IMR-90 (cell line): ENCODE data around the gene ATP6V1F. TPM values are rescaled to one million over a fixed set of nuclear protein-coding genes. Genes with fewer than 3 reads are reported as not detected.
A peak's percentile ranks its signal among the peaks of the same experiment; 100 is the strongest.

Experiments used
- ATAC-seq: fragments of 200-7000 bp; cut with Tn5 transposase; 2 replicates; pipeline ENCODE4 v1.9.1; 2020; ENCODE audit warnings: low read depth, mild to moderate bottlenecking, moderate library complexity
- BruUV-seq: library from RNA; stranded (reverse); fragments of 400-500 nt; replicated peaks from 2 replicates; lab custom pipeline; 2021; lab: Mats Ljungman, UMichigan
- CTCF ChIA-PET: fragments of 300-600 bp; formaldehyde crosslinking; extraction: SDS; loops from one replicate; lab custom pipeline; 2021; ENCODE audit warnings: antibody characterized with exemption; lab: Yijun Ruan, JAX
- POLR2A ChIA-PET: fragments of 300-600 bp; sonication (Branson Sonifier 250); formaldehyde crosslinking; loops from one replicate; lab custom pipeline; 2022; ENCODE audit warnings: antibody characterized with exemption; ENCODE audit not compliant: unreplicated experiment; lab: Charles Lee
- DNase-seq: peaks from one replicate; pipeline ENCODE4 v3.0.0; 2013
- H2AFZ ChIP-seq: replicated peaks from 2 replicates; pipeline ENCODE3; 2013; ENCODE audit warnings: low read length, mild to moderate bottlenecking; ENCODE audit not compliant: poor library complexity
- H2AK5ac ChIP-seq: 2 replicates; pipeline ENCODE4 v1.6.1; 2013; ENCODE audit warnings: low read depth, low read length, inconsistent platforms
- H2AK9ac ChIP-seq: replicated peaks from 2 replicates; pipeline ENCODE3; 2013; ENCODE audit warnings: mild to moderate bottlenecking, low read depth, low read length, moderate library complexity; ENCODE audit not compliant: poor library complexity
- H2BK120ac ChIP-seq: 2 replicates; pipeline ENCODE4 v1.6.1; 2013; ENCODE audit warnings: low read depth, low read length, inconsistent platforms
- H2BK15ac ChIP-seq: 3 replicates; pipeline ENCODE4 v1.6.1; 2013; ENCODE audit warnings: low read depth, low read length, inconsistent platforms
- H2BK20ac ChIP-seq: 2 replicates; pipeline ENCODE4 v1.6.1; 2013; ENCODE audit warnings: low read depth, mild to moderate bottlenecking, inconsistent platforms, low read length, moderate library complexity
- H2BK5ac ChIP-seq: 2 replicates; pipeline ENCODE4 v1.6.1; 2013; ENCODE audit warnings: mild to moderate bottlenecking, low read depth, low read length, inconsistent platforms; ENCODE audit not compliant: poor library complexity, severe bottlenecking
- H3K14ac ChIP-seq: replicated peaks from 2 replicates; pipeline ENCODE4 v1.6.1; 2013; ENCODE audit warnings: low read depth, low read length, inconsistent platforms
- H3K18ac ChIP-seq: 2 replicates; pipeline ENCODE4 v1.6.1; 2013; ENCODE audit warnings: low read depth, low read length, control low read depth
- H3K23ac ChIP-seq: 2 replicates; pipeline ENCODE4 v1.6.1; 2013; ENCODE audit warnings: low read depth, low read length, inconsistent platforms
- H3K27ac ChIP-seq: 2 replicates; pipeline ENCODE4 v1.5.1; 2013; ENCODE audit warnings: mild to moderate bottlenecking, control low read depth, low read length; ENCODE audit not compliant: insufficient read depth
- H3K27me3 ChIP-seq: 2 replicates; pipeline ENCODE4 v1.6.1; 2013; ENCODE audit warnings: low read length; ENCODE audit not compliant: control insufficient read depth, insufficient read depth
- H3K36me3 ChIP-seq: 2 replicates; pipeline ENCODE4 v1.6.1; 2013; ENCODE audit warnings: low read length, mixed read lengths; ENCODE audit not compliant: control insufficient read depth, insufficient read depth
- H3K4ac ChIP-seq: 2 replicates; pipeline ENCODE4 v1.6.1; 2013; ENCODE audit warnings: low read depth, low read length, inconsistent platforms
- H3K4me1 ChIP-seq: 2 replicates; pipeline ENCODE4 v1.6.1; 2013; ENCODE audit warnings: low read length, mixed read lengths; ENCODE audit not compliant: control insufficient read depth, insufficient read depth
- H3K4me2 ChIP-seq: 2 replicates; pipeline ENCODE4 v1.6.1; 2013; ENCODE audit warnings: low read depth, mild to moderate bottlenecking, control low read depth, low read length, moderate library complexity
- H3K4me3 ChIP-seq: 2 replicates; pipeline ENCODE4 v1.5.1; 2013; ENCODE audit warnings: low read depth, mild to moderate bottlenecking, control low read depth, low read length, moderate library complexity; ENCODE audit not compliant: insufficient read depth
- H3K56ac ChIP-seq: 2 replicates; pipeline ENCODE4 v1.6.1; 2013; ENCODE audit warnings: low read length, inconsistent platforms; ENCODE audit not compliant: insufficient read depth; ENCODE audit errors: extremely low read depth
- H3K79me1 ChIP-seq, 2 experiments: 2 replicates each; pipeline ENCODE4 v1.6.1; 2013; ENCODE audit warnings: low read length in 2 of 2, inconsistent platforms in 1 of 2, low read depth in 1 of 2
- H3K9ac ChIP-seq: 2 replicates; pipeline ENCODE4 v1.6.1; 2013; ENCODE audit warnings: low read depth, low read length, control low read depth
- H3K9me1 ChIP-seq: 2 replicates; pipeline ENCODE4 v1.6.1; 2013; ENCODE audit warnings: low read length, inconsistent platforms; ENCODE audit not compliant: insufficient read depth
- H3K9me3 ChIP-seq: 2 replicates; pipeline ENCODE4 v1.6.1; 2013; ENCODE audit warnings: low read length; ENCODE audit not compliant: control insufficient read depth, insufficient read depth
- H4K20me1 ChIP-seq: 2 replicates; pipeline ENCODE4 v1.6.1; 2013; ENCODE audit warnings: low read length, inconsistent platforms; ENCODE audit not compliant: insufficient read depth
- H4K5ac ChIP-seq: 2 replicates; pipeline ENCODE4 v1.6.1; 2013; ENCODE audit warnings: mild to moderate bottlenecking, low read depth, low read length, control low read depth
- H4K8ac ChIP-seq, 2 experiments: 2 replicates each; pipeline ENCODE4 v1.6.1; 2013; ENCODE audit warnings: low read depth in 2 of 2, low read length in 2 of 2, control low read depth in 1 of 2, inconsistent platforms in 1 of 2
- H4K91ac ChIP-seq: 2 replicates; pipeline ENCODE4 v1.6.1; 2013; ENCODE audit warnings: low read depth, low read length, inconsistent platforms; ENCODE audit not compliant: insufficient read depth
- MAFK ChIP-seq: IDR thresholded peaks from 2 replicates; pipeline ENCODE4 v1.6.1; 2012; ENCODE audit warnings: low read depth, low read length, improper control_type of control experiment
- MAZ ChIP-seq: IDR thresholded peaks from 2 replicates; pipeline ENCODE4 v1.6.1; 2012; ENCODE audit warnings: low read depth, mild to moderate bottlenecking, low read length, improper control_type of control experiment, moderate library complexity, borderline replicate concordance
- MXI1 ChIP-seq: IDR thresholded peaks from 2 replicates; pipeline ENCODE4 v1.6.1; 2012; ENCODE audit warnings: low read depth, mild to moderate bottlenecking, low read length, moderate library complexity, borderline replicate concordance
- WGBS, 2 experiments: methylation state at CpG; one replicate each; pipeline versions ENCODE4 v1.1.5 to v1.1.7; 2013; ENCODE audit warnings: missing lambda C conversion rate in 2 of 2; ENCODE audit not compliant: insufficient read length in 1 of 2; ENCODE audit errors: extremely low coverage in 2 of 2; 5-methylcytosine and 5-hydroxymethylcytosine counted together
- dilution Hi-C: fragments of 300-500 bp; cut with HindIII; formaldehyde crosslinking; loops from one replicate; pipeline ENCODE4 v1.14.3; 2018; ENCODE audit warnings: low sequenced_read_pairs; ENCODE audit not compliant: unreplicated experiment
- in situ Hi-C: fragments of 300-500 bp; cut with MboI; formaldehyde crosslinking; loops from 3 replicates; pipeline ENCODE4 v1.14.3; 2019; ENCODE audit warnings: low sequenced_read_pairs, inconsistent platforms, mixed read lengths
- intact Hi-C: fragments of 100-400 bp; cut with micrococcal nuclease; formaldehyde crosslinking; loops from 2 replicates; pipeline ENCODE4 v1.10.0; 2022
- polyA plus RNA-seq, 3 experiments: library from polyadenylated mRNA; depleted of rRNA; stranded (reverse); fragments of >200 nt; gene quantifications; 2 replicates each; pipeline ENCODE4 v1.2.3, GENCODE V29; 2012; ENCODE audit warnings: low replicate concordance in 1 of 3
- total RNA-seq: library from RNA; depleted of rRNA; stranded (reverse); fragments of >200 nt; gene quantifications from 2 replicates; pipeline ENCODE4 v1.2.3, GENCODE V29; 2012

Gene ATP6V1F
- total and polyA plus RNA-seq, 2 of the 4 experiments (the other 2 are of a cell fraction): 104 to 321 TPM

DNA sequence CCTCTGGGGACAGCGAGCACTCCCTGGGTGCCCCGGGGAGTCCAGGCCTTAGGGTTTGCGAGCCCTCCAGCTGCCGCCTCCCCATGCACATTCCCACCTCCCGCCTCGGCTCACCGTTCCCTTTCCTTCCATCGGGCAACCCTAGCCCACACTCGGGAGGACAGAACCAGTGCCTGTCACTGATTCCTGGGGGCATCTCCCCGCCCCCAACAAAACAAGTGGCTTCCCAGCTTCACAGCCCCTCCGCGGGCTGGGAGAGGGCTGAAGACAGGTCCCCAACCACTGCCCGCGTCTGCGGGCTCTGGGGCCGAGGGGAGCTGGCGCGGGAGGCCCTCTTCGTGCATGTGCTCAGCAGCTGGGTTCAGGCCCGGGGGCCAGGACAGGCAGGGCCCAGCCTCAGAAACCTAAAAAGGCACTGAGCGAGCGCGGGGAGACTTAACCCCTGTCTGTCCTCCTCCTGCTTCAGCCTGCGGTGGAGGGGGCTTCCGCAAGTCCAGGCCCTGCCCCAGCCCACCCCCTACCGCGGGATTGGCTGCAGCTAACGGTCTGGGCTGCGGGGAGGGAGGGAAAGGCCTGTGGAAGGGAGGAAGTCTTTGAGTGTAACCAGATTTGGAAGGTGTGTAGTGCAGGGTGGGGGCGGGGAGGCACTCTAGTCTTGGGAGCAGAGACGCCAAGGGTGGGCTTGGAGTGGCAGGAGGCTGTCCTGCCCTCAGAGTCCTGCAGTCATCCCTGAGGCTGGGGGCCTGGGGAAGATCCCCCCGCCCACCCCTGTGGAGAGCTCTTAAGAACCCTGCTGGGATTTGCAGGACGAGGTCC is 31.3 kb upstream of the ATP6V1F start:
- Histone ChIP-seq H3K27me3 (no peaks in the 10 kb centered on the region), H3K4ac (peak overlapping the region; percentile 96), H2BK15ac (no peak overlapping the region), H4K5ac (peak overlapping the region; percentile 24), H3K4me2 (peak overlapping the region; percentile 95), H3K23ac (peak overlapping the region; percentile 87), H3K9me3 (no peaks in the 10 kb centered on the region), H3K79me1 (peaks cover 4 to 60% of the 10 kb centered on the region in 2 experiments; a peak in 3 of 4 replicates), H2AFZ (peak overlapping the region; percentile 54), H3K27ac (peak overlapping the region; percentile 95), H3K9ac (peak overlapping the region; percentile 87), H4K20me1 (peaks cover 73% of the 10 kb centered on the region), H3K56ac (peak overlapping the region; percentile 62), H4K91ac (peak overlapping the region; percentile 66; the same call in 1 of the 2 replicates), H3K9me1 (peaks cover 11% of the 10 kb centered on the region), H4K8ac (peak overlapping the region; percentile 24 to 33; a peak in 2 of 4 replicates), H2BK20ac (no peak overlapping the region), H2AK5ac (peak overlapping the region; percentile 84), H3K4me1 (peaks cover 41% of the 10 kb centered on the region), H2BK120ac (peak overlapping the region; percentile 41; the same call in 1 of the 2 replicates), H3K4me3 (peak overlapping the region; percentile 99), H3K18ac (peak overlapping the region; percentile 59), H3K14ac (peak overlapping the region; percentile 89), H2BK5ac (peak overlapping the region; percentile 90), H3K36me3 (peaks cover 15% of the 10 kb centered on the region), H2AK9ac (peak overlapping the region; percentile 97)
- ChIA-PET POLR2A (interaction anchor here (0.6 to 1.9 kb wide), 4 partner anchors 16 to 817 kb away, joined by 3 to 26 read pairs (median 8); no protein-coding TSS in a partner anchor), CTCF (no interaction called here)
- no TSS peak for BruUV-seq
- ATAC-seq (peak; percentile 15), DNase-seq (peak; percentile 68)
- TF ChIP-seq MAFK: no peak
- peak; percentile 54; the same call in 1 of the 2 replicates for TF ChIP-seq MAZ
- peak; percentile 63; the same call in 1 of the 2 replicates for TF ChIP-seq MXI1
- in situ Hi-C loops (no loop called here), dilution Hi-C loops (no loop called here), intact Hi-C loops (loop anchor here (5.0 kb wide), 1 partner anchor 89 kb away; no protein-coding TSS in a partner anchor)
- 1% methylated on average over 16 of the region's 33 CpGs; no CpG with 5 or more reads in 1 of the 2 experiments for WGBS, 2 experiments
